HG02943 (cell line): ENCODE results near the gene VPS52.
"Not testable (repeated sequence)": the region's sequence is repeated elsewhere in the genome, so short reads cannot be mapped to it uniquely, and the experiment has no call there.

Source experiments
- ATAC-seq: cut with Tn5 transposase; IDR thresholded peaks from one replicate; pipeline ENCODE4 v1.9.1; 2021; ENCODE audit warnings: mild to moderate bottlenecking, low read depth, moderate library complexity; ENCODE audit not compliant: unreplicated experiment

VPS52 gene

DNA sequence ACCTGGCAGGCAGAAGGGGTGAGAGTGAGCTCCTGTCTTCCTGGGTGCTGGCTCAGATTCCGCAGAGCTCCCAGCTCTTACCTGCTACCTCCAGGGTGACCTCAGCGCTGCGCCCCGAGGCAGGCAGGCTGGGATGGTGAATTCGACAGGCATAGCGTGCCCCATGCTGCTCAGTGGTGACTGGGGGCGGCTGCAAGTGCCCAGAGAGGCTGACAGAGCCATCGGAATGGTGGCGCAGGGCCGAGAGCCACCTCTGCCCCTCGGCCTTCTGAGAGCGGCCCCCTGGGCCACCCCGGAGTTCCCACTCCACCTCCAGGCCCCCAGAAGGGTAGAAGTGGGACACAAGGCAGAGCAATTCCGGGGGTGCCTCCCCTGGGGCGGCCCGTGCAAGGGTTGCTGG, 32.5 kb upstream of the VPS52 start:
- ATAC-seq = no peak

DNA sequence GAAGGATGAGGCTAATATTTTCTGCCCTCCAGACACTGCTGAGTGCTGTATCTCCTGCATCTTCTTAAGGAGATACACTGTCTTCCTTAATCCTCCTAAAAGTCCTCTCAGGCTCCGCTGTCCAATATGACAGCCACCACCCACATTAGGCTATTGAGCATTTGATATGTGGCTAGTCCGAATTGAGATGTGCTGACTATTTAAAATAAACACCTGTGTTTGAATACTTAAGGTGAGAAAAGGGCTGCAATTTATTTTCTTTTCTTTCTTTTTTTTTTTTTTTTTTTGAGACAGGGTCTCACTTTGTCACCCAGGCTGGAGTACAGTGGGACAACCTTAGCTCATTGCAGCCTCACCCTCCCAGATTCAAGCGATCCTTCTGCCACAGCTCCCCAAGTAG, 30.2 kb upstream of the VPS52 start:
- no peak for ATAC-seq

DNA sequence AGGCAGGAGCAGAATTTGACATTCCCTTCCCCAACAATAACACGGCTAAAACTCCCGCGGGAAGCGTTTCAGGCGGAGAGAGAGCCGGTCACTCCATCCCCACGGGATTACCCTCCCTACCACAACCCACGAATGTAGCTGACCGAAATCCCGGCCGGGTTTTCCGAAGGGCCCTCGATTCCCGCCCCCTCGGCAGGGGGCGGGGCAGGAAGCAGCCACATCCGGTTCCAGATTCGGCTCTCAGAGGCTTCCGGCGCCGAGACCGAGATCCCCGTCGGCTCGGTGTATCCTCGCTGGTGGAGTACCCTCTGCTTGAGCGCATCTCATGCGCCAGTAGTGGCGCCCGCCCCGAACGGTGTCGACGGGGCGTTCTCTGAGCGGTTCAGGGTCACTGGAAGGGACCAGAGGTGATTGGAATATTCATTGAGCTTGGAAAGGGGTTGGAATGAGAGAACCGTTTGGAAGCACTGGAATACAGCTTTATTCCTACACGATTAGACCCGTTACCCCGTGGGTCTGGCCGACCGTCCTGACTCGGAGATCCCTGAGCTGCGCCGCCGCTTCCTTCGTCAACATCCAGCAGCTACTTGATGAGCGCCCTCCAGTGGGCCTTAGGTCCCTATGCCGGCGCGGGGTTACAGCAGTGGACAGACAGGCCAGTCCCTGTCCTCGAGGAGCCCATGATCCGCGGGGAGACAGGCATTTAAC, 27.7 kb upstream of the VPS52 start:
- peak; percentile 57 for ATAC-seq

DNA sequence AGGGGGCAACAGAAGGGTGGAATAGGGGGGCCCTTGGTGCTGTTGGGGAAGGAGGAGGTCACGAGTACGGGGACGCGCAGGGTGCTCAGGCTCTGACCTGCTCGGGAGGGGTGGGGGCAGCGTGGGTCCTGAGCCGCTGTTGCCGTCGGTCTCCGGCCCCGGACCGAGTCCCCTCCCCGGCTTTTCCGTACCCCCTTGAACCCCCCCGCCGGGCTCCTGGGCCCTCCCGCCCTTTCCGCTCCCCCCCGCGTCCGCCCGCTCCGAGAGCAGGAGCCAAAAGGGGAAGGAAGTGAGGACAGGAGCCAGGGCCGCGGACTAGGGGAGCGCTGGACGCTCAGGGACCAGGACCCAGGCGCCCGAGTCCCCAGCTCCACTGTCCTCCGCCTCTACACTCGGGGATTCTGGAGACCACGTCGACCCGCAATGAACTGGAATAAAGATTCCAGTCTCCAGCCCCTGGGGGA, 27.1 kb upstream of the VPS52 start, which contains the start of gene RGL2:
RGL2 (minus strand) TSS at position 170 of the 464 bp plus-strand sequence. CDS start 332 bp downstream, outside the sequence.
- peak; percentile 33 for ATAC-seq

DNA sequence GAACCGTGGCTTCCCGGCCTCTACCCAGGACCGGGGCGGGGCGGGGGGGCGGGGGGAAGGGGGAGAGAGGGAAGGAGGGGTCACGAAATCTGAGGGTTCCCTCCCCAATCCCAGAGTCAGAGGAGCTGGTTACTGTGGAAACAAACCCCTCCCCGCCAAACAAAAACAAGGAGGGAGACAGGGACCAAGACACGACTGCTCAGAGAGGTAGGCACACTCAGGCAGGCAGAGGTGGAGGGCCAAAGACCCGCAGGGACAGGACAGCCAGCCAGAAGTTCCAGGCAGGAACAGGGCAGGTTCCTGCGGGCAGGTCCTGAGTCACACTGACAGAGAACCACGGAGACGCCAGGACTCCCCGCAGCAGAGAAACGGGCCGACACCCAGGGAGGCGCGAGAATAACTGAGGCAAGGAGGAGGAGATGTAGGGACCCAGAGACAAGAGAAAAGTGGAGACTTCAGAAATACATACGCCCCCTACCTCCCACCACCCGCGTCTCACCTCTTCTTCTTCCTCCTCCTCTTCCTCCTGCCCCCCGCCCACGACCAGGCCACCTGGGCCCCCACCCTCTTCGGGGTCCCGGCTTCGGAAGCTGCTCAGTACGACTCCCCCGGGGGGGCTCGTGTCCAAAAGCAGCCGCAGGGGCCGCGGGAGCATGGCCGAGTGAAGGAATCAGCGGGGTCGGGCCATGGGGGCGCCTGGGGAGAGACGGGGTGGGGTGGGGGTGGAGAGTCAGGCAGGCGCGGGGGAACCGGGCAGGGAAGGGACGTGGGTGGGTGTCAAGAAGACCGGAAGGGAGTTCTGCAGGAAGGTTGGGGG, 26.5 kb upstream of the VPS52 start:
- no peak for ATAC-seq

DNA sequence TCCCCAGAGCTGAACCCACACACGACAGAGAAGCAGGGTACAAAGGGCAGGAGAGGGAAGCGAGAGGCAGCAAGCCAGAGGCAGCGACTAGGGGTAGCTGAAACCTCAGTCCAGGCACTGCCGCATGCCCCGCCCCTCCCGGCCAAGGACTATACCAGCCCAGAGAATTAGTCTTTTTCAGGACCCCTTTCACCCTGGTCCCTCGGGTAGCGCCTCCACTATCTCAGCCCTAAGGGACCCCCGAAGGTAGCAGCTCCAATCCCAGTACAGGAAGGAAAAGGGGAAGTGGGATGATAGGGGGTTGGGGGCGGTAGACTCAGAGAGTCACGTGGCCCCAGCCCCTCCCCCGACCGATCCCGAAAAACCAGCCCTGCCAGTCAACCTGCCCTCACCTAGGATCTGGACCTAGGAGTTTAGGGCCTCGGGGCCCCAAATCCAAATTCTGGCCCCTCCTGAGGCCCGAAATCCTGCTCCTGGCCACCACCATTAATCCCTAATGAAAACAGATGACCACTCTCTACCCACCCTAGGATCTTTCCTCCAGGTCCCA, 25.8 kb upstream of the VPS52 start:
- no peak for ATAC-seq

DNA sequence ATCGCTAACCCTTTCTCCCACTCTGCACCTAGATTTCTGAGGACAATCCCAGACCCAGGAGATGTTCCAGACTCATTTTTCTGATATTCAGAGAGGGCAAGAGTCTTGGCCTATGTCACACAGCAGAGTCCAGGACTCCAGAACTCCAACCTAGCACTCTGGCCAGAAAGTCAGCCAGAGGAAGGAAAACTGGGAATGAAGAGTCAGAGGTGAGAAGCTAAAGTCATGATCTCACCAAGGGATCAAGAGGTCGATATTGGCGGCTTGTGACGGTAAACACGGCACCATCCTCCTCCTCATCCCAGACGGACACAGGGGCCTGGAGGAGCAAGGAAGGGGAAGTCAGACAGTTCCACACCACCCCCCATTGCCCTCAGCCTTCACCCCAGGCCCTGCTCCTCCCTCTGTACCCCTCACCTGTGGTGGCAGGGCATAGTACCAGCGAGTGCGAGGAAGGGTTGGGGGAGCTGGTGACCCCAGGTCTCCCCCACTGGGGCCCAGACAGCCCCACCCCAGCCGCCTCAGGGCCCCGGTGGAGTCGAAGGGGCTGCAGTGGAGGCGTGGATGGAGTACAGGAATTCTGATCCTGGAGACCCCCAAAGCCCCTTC, 25.2 kb upstream of the VPS52 start:
- ATAC-seq = no peak

DNA sequence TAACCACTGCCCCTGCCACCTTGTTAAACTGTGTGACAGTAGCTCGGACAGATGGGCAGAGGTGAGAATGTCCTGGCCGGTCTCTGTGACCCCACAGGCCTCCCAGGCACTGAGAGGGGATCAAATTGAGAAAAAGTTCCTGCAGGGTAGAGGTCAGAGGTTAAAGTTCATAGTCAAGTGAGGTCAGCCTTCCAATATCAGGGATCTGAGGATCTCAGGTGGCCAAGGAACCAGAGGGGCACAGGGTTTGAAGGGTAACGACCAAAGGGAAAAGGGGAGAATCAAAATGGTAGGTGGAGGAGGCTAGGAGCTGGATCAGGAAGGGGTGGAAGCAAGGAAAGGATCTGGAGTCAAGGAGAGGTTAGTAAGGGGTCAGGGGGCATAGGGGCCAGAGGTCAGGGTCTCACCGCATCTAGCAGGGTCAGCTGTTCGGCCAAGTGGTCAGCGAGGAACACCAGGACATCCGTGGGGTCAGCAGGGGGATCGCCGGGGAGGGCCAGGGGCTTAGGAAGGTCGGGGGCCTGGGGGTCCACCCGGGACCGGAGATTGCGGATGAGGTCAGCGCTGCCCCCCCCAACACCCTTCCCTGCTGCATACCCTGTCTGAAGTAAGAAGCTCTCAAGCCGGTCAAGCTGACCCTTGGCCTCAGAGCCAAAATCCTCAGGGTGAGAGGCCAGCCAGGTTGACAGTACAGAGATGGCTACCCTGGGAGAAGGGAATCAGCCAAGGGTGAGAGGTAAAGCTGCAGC, 24.1 kb upstream of the VPS52 start:
- no peak for ATAC-seq

DNA sequence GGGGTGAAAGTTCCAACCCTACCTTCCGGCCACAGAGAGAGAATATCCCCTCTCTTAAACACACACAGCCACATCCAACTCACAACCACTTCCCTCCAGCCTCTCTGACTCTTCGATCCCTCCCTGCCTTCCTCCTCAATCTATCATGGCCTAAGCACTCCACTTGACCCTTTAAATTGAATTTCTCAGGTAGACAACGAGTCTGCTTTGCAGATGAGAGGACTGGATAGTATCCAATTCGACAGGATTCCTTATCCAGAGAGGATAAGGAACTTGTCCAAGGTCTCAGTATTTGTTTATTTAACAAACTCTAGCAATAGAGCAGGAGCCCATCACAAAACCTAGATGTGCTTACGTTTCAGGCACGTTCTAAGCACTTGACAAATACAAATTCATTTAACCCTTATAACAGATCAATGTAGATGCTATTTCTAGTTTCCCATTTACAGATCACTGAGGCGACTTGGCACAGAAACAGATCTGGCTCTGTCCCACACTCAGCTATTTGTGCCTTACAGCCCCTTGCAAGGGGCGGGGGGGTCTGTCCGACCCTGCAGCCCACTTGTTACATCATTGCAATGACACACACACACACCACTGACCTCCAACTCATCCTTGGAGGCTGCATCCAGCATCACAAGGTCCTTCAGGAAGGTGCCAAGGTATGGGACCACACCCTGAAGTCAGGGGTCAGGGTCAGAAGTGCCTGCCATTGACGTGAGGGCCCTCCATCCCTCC, 22.6 kb upstream of the VPS52 start:
- ATAC-seq = no peak

DNA sequence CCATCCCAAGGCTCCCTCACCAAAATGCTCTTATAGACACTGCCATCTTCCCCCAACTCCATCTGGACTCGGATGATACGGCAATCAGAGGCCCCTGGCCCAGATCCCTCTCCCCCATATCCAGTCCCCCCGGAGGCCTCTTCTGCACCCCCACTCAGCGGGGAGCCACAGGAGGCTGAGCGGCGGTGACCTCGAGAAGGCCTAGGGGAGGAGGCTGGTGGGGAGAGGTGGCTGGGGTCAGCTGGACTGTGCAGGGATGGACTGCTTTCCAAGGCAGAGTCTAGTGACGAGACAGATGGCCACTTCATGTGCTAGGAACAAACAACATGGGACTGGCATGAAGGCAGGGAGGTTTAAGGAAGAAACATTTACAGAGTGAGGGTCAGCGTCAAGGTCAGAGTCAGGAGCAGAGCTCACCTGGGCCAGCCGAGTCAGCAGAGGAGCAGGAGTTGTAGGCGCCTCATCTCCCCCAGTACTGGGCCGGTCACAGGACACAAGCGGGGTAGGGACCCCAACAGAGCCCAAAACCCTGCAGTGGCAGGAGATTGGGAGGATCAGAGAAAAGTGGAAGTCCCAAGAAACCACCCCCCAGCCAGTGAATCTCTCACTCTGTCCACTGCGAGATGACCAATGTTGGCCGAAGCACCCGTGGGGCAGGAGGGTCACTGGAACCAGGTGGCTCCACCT, 21.5 kb upstream of the VPS52 start:
- ATAC-seq = no peak

DNA sequence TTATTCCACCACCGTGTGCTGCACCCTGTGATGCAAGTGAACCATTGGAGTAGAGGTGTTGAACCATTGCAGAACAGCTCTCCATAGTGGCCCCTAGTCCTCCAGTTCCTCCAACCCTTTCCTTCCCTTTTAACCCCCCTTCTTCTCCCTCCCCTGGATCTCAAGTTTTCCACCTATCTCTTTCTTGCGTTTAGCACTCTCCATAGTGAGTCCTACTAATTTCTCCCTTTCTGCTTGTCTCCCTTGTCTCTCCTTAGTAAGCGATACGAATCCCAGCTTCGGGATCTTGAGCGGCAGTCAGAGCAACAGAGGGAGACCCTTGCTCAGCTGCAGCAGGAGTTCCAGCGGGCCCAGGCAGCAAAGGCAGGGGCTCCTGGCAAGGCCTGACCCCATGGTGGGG, 18.8 kb upstream of the VPS52 start:
- no peak for ATAC-seq

DNA sequence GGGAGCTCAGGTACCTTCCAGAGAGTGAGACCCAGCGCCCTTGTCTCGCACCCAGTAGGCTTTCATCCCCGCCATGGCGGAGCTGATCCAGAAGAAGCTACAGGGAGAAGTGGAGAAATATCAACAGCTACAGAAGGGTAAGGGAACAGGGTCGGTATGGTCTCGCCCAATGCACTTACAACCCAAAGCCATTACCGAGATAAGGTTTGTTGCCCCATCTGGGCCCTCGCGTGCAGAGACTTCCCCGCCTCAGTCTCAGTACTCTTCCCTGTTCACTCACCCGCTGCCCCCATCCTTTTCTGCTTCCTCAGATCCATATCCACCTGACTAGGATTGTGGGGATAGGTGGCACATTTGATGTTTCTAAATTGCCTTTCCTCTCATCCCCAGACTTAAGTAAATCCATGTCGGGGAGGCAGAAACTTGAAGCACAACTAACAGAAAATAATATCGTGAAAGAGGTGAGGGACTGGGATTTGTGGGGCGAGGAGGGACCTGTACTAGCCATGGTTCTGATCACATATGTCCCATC, 18.2 kb upstream of the VPS52 start:
- peak; percentile 5 for ATAC-seq

DNA sequence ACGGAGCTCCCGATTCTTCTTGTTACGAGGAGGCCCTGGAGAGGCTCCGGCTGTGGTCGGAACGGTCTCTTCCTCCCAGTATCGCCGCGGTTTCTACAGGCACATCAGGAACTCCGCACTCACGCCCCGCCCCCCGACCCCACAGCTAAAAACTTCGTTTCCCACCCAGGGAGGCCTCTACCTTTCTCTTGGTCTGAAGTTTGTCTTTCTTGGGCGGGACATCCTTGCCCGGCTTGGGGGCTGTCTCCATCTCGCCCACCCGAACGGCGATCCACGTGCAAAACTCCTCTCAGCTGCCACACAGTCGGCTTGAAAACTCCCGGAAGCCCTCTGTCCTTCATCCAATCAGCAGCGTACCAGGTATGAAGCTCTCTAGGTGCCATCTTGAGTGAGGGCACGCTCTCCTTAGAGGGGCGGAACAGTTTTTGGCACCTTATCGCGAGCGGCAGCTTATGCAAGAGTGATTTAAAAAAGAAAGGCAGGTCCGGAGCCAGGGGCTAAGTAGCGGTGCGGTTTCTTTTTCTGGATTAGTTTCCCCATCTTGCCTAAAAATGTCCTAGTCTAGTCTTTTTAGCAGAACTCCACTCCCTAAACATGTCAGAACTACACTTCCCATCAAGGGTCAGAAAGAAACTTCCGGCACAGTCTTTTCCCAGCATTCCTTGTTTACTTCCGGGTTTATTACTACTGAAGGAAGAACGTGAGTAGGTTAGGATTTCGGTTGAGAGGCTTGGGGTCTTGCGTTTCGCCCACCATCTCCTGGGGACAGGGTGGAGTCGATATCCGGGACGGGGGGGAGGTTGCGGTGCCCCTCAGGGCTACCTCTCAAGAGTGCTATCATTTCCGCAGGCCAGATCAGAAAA, 17.5 kb upstream of the VPS52 start, which contains the start of the genes PFDN6 and WDR46:
PFDN6 (plus strand) TSS at position 681 of the 863 bp plus-strand sequence. CDS start 256 bp downstream, outside the sequence.
WDR46 (minus strand) TSS at position 319 of the 863 bp plus-strand sequence; CDS start at position 250, 69 bp downstream.
- peak; percentile 80 for ATAC-seq

DNA sequence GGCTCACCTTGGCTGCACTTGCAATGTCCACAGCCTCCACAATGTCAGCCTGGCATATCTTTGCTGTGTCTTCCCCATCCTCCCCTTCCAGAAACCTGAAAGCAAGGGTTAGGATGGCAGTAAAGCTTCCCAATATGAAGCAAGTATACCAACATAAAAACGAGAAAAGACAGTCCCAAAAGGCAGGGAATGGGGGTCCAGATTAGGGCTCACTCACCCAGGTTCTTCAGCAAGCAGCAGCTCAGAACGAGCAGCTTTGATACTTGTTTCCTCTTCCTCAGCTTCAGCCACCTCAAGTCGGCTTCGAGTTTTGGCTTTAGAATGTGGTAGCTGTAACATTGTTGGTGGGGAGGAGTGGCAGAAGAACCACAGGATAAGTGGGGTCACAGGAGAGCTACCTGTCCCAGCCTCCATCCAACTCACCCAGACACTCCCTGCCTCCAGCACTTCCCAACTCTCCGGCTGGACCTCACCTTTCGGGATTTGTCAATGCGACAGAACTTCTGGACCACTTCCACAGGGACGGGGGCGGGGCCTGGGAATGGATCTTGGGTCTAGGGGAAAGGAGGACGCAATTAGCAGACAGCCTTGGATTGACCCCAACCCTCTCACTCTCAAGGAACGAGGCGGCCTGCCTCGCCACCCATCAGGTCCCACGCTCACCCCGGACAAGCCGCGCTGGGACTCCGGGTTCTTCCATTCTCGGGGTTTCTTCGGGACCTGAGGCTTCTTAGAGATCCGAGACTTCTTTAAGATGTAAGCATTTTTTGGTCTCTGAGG, 16.7 kb upstream of the VPS52 start:
- ATAC-seq = no peak

DNA sequence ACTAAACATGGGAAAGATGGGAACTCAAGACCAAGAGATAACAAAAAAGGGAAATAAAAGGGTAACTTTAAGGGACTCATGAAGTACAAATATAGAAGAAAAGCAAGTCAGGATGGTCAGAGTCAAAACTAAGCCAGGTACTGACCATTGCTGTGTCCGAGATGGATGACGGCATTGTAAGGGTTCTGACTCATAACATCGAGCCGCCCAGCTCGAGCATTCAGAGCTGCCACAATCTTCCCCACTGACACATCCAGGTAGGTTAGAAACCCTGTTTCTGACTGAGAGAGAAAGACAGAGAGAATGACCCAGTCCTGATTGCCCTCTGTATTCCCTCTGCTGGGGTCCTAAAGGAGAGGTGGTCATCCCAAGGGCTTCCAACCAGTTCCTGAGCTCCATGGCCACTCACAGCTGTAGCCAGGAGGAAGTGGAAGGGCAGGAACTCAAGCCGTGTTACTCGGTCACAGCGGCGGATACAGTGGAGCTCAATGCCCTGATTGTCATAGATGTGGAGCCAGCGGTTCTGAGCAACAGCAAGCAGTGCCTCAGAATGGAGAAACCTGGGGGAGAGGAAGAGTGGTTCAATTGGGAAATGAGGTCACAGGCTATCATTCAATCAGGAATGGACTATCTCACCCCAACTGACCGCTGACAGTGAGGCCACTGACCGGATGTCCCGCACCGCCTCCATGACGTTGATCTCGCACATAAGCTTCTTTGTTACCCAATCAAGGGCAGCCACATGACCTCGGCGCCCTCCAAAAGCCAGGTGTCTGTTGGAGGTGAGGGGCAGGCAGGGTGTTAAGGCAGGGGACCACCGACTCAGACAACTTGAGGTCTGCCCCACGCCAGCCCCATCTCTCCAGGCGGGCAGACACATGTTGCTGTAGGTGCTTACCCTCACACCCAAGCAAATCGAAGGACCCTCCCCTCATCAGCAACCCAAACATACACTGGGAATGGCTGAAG, 15.6 kb upstream of the VPS52 start:
- ATAC-seq = no peak

DNA sequence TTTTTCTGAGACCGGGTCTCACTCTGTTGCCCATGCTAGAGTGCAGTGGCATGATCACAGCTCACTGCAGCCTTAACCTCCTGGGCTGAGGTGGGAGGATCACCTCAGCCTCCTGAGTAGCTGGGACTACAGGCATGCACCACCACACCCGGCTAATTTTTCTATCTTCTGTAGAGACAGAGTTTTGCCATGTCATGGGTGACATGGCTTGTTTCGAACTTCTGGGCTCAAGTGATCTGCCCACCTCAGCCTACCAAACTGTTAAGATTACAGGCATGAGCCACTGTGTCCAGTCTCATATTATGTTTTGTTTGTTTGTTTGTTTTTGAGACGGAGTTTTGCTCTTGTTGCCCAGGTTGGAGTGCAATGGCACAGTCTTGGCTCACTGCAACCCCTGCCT, 13.5 kb upstream of the VPS52 start:
- not testable (repeated sequence) for ATAC-seq
